ENCODE data around the gene SIGLEC9.

DNA sequence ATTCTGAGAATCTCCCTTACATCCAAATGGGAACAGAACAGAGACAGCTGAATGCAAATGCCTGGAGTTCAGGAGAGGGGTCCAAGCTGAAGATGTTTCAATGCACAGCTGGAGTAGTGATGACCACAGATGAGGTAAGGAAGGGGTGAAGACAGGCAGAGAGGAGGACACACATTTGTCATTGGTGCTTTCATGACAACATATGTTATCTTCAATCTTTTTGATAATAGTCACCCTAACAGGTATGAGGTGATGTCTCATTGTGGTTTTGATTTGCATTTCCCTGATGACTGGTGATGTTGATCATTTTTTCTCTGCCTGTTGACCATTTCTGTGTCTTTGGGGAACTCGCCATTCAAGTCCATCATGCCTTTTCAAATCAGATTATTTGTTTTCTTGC, 36.6 kb downstream of the SIGLEC9 start:
- no peak for TF ChIP-seq POLR2AphosphoS5 (IDR thresholded peaks at IDR 0.05; ENCODE audit: low read depth, low read length)
- no peak for TF ChIP-seq POLR2A (IDR thresholded peaks at IDR 0.05; ENCODE audit: low read depth, low read length)

Measured in GM12892 (cell line).